Stimulated activated CD4-positive, alpha-beta T cell treated with anti-CD3 and anti-CD28 coated beads, Interleukin-2, amount 100 ng/mL, for 48 hours (primary cell): Measurements from ENCODE around the gene SULT1A1.
"Not testable (repeated sequence)": the region's sequence is repeated elsewhere in the genome, so short reads cannot be mapped to it uniquely, and the experiment has no call there.

ENCODE experiments used
- DNase-seq, 2 donors: peaks; one replicate each; pipeline ENCODE4 v3.0.0-alpha.2; 2020

Gene SULT1A1

DNA sequence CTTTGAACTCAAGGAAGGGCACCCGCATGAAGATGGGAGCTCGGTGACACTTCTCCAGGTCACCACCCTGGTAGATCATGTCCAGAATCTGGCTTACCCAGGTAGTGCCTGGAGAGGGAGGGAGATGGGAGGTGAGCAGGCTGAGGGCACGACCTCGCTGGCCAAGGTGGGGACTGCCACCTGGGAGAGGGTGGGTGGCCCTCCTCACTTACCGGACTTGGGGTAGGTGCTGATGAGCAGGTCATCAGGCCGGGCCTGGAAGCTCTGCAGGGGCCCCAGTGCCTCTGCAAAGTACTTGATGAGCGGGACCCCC is 1.4 kb downstream of the SULT1A1 start:
- DNase-seq: not testable (repeated sequence)

DNA sequence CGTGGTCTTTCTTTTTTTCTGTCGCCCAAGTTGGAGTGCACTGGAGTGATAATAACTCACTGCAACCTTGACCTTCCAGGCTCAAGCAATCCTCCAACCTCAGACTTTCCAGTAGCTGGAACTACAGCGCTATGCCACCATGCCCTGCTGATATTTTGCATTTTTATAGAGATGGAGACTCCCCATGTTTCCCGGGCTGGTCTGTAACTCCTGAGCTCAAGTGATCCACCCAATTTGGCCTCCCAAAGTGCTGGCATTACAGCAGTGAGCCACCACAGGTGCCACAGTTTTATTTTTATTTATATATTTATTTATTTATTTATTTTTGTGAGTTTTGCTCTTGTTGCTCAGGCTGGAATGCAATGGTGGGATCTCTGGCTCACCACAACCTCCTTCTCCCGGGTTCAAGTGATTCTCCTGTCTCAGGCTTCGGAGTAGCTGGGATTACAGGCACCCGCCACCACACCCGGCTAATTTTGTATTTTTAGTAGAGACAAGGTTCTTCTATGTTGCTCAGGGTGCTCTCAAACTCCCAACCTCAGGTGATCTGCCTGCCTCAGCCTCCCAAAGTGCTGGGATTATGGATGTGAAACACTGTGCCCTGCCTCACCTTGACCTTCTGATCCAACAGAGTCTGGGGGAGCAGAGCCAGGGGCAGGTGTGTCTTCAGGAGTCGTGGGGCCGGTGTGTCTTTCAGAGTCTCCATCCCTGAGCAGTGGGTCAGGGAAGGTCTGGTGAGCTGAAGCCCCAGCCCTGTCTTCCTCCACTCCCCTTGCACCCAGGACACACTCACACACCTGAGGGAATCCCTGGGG is 2.0 kb downstream of the SULT1A1 start:
- DNase-seq: not testable (repeated sequence)

DNA sequence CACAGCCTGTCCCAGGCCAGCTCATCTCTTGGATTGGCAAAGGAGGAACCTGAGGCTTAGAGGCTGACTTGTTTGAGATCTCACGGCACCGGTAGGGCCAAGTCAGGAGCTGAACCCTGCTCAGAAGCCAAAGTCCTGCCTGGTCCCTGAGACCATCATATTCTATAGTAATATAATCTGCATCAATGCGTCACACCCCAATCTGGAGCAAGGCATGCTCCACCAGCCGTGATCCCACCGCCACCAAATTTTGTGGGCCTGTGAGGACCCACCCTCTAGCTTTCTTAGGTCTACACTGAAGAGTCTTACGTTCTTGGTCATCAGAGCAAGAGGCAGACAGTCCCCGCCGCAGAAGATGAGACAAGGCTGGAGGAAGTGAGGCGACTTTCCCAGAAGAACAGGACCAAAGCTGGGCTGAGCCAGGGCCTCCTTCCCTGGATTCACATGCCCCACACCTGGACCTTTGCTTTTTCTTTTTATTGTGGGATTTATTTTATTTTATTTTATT is 2.7 kb downstream of the SULT1A1 start:
- no peak for DNase-seq

DNA sequence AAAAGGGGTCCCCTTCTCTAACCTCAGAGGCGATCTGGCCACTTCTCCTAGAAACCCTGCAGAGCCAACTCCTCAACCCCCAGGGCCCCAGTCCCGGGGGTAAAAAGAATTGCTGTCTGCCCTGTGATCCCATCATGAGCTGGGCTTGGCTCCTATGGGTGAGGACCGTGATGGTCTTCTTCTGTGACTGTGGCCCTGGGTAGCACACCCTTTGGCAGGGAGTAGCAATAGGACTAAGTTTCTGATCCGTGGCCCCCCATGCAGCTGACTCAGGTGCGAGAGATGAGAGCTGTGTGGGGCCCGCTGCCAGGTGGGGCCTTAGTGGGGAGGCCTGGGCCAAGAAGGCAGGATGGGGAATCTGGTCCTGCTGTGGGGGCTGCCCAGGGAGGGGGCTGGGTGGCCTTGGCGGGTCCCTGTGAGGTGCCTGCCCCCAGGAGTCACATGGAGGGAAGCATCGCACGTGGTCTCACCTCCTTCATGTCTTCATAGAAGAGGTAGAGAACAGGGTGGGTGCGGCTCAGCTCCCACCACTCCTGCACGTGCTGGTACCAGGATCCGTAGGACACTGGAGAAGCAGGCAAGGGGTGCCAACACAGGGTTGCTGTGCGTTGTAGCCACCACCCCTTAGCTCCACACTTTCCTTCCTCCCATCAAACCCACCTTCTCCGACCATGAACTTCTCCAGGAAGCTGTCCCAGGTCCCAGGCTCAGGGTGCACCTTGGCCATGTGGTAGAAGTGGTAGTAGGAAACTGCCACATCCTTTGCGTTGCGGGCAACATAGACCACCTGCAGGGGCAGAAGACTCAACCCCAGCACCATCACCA is 3.3 kb downstream of the SULT1A1 start:
- DNase-seq: no peak

DNA sequence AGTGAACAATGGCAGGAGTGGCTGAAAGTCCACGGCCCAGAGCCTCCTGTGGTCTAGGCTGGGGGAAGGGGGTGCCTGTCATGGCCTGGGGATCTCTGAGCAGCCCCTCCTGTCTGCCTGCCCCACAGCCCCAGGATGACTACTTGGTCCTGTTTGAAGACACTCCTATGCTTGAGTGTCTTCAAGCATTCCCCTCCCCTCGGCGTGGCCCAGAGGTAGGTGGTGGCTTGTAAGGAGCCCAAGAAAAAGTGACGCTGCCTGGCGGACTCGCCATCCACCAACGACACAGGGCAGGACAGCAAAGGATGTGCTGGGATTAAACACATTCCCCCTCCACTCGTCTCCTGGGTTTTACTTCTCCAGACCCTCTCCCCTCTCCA is 5.7 kb downstream of the SULT1A1 start:
- DNase-seq: no peak

DNA sequence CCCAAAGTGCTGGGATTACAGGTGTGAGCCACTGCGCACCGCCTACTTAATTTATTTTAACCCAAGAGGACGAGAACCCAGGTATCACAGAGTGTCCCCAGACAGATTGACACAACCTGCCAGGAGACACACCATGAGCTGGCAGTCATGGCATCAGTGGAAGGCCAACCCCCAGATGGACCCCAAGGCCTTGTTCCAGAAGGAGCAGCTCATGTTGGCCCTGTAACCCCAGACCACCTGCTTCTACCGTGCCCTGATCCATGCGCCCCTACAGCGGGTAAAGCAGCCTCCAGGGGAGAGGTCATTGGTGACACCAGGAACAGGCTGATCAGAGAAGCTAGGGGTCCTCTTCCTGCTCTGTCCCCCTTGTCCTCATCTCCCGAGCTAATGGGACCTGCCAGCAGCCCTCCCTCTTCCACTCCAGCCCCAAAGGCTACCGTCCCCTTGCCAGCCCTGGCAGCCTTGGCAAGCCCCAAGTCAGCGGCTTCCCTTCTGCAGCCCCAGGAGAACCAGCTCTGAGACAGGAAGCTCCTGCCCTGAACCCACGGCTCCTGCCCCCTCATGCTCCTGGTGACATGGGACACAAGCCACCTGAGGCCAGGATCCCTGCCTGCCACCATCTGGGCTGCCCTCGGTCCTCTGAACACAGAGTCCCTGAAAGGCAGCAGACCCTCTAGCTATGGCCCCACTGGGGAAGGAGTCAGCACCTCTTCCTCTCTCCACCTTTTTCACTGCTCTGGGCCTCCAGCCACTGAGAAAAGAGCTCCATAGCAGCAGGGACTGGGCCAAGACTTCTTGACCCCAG is 6.3 kb downstream of the SULT1A1 start:
- DNase-seq: no peak

DNA sequence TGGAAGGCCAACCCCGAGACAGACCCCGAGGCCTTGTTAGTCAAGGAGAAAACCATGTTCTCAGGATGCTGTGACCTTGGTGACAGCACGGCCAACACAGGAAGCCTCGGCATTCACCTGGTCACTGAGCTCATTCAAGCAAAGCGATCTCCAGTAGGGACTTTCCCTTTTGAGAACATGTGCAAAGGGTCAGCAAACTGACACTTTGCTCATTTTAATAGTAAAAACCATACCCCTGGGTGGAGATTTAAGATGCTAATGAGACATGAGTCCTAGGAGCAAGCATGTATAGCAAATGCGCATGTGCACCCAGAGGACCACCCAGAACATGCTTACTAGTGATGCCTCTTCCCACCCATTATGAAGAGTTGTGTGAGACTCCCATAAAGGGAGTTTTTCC is 7.3 kb downstream of the SULT1A1 start:
- DNase-seq: no peak

DNA sequence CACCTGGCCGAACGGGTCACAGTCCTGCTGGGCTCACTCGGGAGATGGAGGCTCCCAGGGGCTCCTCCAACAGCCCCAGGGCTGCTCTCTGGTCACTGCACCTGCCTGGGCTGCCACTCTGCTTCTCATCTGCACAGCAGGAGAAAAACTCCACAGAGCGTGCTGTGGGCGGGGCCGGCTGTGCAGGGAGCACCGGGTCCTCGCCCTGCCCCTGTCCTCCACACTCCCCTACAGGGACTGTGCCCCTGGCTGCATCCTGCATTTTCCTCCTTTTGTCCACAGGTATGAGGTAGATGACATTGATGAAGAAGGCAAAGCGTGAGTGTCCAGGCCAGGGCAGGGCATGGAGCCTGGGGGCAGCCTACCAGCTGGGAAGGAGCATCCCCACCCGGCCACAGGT is 7.8 kb downstream of the SULT1A1 start:
- DNase-seq: not testable (repeated sequence)

DNA sequence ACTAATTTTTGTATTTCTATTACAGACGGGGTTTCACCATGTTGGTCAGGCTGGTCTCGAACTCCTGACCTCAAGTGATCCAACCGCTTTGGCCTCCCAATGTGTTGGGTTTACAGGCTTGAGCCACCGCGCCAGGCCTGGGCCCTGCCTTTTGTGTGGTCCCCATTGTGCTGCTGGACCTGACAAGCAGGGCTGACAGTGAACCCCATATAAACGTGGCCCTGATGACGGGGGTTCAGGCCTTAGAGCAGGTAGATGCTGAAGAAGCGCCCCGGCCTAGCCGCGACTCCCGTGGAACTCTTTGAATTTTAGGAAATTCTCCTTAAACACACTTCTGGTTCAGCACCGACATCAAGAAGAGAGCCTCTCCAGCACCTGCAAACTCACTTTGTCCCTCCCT is 8.3 kb downstream of the SULT1A1 start:
- not testable (repeated sequence) for DNase-seq

DNA sequence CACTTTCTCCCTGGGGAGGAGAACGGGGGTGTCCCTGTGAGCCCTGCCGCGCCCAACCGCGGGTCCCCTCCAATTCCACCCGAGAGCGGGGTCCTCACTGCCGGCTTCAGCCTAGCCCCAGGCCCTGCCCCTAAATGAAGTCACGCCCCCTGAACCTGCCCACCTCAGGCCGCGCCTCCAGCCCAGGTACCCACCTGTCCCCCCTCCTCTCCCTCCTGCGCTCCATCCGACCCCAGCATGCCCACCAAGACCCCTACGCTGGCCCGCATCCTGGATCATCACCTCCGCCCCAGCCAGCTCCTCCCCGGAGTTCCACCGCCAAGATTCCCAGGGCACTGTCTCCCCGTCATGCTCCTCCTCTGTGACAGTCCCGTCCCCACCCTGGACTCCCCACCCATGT is 8.9 kb downstream of the SULT1A1 start:
- not testable (repeated sequence) for DNase-seq

DNA sequence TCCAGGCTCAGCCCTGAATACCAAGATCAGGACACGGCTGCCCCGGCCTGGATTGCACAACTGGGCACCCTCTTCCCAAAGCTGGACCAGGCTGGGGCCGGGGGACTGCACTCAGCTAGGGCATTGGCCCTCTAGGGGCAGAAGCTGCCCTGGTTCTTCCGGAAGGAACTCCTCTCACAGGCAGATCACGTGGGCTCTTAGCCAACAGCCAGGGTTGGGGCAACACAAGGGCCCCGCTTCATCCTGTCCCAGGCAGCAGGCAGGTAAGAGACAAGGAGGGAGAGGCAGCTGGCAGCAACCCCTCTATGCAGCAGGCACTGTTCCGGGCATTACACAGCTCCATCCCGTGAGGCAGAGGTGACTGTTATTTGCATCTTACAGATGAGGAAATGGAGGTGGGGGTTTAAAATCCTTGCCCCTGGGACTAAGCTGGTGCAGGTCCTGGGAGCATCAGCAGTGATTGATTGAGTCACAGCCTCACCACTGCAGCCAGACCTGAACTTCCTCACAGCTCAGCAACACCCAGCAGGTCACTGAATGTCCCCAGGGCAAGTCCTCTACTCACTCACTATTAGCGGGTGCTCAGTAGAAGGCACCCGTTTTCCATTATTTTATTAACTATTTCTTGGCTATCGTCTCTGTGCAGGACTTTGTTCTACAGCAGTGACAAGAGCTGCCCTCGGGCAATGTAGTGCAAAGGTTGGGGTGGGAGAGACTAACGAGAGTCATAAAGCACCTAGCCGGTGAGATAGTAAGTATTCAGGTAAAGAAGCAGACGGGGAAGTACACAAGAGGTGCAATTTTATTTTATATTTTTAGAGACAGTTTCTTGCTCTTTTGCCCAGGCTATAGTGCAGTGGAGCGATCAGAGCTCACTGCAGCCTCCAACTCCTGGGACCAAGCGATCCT is 10.2 kb downstream of the SULT1A1 start:
- not testable (repeated sequence) for DNase-seq

DNA sequence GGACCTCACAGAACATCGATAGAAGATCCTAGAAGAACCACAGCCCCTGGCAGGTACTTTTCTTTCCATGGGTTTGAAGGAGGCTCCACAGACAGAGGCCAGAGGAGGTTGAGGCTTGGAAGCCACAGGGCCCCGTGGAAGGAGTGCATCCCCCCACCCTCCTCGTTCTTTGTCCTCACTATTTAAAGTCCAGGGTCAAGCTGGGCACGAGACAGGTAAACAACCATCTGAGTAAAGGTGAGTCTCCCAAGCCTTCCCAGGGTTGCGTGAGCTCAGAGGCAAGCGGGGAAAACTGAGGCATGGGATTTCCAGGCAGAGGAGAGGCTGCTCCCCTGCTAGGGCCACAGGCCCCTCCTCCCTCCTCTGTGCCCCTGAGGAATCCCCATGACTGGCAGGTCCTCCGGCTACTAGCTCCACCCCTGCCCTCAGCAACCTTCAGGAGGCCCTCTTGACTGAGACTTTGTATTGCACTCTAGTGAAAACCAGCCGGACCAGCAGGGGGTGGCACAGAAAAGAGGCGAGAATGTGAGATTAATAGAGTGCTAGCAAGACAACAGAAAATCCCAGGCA is 12.1 kb downstream of the SULT1A1 start:
- DNase-seq: no peak

DNA sequence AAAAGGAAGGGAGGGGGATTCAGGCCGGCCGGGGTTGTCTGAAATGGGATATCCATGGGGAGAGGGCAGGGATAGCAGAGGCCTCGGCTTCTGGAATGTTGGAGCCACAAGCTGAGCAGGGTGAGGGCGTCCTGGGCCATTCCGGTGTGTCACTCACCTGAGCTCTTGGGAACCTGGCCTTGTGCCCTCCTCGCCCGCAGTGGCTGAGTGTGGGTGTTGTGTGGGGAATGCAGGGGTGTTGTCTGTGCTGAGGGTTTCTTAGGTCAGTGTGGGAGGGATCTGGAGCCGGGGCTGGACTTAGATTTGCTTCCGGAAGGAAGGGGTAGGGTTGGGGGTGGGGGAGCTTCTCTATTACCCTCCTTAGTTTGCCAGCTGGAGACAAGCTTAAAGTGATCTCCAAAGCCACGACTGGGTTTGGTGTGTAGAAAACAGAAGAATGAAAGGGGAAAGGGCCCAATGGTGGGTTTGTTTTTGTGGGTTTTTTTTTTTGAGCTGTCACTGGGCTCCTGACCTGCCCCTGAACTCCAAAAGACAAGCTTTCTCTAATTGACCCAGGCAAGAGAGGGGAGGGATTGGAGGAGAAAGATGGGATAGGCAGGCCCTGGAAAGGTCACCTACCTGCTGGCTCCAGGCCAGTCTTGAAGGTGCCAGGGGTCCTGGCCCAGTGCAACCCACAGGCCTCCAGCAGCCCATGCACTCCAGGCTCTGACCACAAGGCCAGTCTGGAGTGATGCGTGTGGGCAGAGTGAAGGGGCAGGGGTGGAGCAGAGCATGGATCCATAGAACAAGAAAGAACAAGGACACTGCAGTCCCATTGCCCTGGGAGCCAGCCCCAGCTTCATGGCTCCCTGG is 12.8 kb downstream of the SULT1A1 start, which contains the start of gene SULT1A2:
Gene SULT1A2, minus strand, starts transcription at position 211 of the 852 bp plus-strand sequence. CDS start 1,120 bp downstream, outside the sequence.
- no peak for DNase-seq

DNA sequence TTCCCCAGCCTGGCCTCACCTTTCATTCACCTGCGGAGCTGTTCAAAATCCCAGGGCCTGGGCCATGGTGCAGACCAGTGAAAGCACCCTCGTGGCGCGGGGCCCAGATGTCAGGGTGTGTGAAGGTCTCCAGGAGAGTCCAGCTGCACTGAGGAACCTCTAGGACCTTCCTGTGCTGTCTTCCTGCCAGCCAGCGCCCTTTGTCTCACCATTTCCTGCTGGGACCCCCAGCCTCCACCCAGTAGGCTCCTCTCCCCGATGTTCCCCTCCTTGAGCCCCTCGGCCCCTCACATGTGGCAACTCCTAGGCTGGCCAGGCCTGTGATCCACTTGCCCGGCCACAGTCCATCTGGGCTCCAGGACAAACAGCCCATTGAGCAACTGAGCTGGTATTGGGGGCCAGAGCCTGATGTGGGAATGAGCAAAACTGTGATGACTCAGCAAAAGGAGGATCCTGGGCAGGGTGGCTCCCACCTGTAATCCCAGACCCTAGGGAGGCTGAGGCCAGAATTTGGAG is 13.7 kb downstream of the SULT1A1 start:
- no peak for DNase-seq

DNA sequence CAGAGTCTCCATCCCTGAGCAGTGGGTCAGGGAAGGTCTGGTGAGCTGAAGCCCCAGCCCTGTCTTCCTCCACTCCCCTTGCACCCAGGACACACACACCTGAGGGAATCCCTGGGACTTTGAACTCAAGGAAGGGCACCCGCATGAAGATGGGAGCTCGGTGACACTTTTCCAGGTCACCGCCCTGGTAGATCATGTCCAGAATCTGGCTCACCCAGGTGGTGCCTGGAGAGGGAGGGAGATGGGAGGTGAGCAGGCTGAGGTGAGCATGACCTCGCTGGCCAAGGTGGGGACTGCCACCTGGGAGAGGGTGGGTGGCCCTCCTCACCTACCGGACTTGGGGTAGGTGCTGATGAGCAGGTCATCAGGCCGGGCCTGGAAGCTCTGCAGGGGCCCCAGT is 14.4 kb downstream of the SULT1A1 start:
- not testable (repeated sequence) for DNase-seq

DNA sequence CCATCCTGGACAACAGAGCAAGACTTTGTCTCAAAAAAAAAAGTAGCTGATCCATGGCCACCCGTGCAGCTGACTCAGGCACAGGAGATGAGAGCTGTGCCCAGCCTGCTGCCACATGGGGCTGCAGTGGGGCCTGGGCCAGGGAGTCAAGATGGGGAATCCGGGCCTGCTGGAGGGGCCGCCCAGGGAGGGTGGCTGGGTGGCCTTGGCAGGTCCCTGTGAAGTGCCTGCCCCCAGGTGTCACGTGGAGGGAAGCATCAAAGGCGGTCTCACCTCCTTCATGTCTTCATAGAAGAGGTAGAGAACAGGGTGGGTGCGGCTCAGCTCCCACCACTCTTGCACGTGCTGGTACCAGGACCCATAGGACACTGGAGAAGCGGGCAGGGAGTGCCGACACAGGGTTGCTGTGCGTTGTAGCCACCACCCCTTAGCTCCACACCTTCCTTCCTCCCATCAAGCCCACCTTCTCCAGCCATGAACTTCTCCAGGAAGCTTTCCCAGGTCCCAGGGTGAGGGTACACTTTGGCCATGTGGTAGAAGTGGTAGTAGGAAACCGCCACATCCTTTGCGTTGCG is 16.8 kb downstream of the SULT1A1 start:
- DNase-seq: no peak

DNA sequence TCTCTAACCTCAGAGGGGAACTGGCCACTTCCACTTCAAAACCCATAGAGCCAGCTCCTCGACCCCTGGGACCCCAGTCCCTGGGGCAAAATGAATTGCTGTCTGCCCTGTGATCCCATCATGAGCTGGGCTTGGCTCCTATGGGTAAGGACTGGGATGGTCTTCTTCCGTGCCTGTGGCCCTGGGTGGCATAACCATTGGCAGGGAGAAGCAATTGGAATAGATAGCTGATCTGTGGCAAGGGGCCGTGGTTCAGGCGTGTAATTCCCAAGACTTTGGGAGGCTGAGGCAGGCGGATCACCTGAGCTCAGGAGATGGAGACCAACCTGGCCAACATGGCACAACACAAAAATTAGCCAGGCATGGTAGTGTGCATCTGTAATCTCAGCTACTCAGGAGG is 17.3 kb downstream of the SULT1A1 start:
- no peak for DNase-seq

DNA sequence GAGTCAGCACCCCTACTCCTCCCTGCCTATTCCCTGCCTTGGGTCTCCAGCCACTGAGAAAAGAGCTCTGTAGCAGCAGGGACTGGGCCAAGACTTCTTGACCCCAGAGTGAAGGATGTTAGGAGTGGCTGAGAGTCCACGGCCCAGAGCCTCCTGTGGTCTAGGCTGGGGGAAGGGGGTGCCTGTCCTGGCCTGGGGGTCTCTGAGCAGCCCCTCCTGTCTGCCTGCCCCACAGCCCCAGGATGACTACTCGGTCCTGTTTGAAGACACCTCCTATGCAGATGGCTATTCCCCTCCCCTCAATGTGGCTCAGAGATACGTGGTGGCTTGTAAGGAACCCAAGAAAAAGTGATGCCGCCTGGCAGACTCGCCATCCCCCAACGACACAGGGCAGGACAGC is 18.5 kb downstream of the SULT1A1 start:
- no peak for DNase-seq

DNA sequence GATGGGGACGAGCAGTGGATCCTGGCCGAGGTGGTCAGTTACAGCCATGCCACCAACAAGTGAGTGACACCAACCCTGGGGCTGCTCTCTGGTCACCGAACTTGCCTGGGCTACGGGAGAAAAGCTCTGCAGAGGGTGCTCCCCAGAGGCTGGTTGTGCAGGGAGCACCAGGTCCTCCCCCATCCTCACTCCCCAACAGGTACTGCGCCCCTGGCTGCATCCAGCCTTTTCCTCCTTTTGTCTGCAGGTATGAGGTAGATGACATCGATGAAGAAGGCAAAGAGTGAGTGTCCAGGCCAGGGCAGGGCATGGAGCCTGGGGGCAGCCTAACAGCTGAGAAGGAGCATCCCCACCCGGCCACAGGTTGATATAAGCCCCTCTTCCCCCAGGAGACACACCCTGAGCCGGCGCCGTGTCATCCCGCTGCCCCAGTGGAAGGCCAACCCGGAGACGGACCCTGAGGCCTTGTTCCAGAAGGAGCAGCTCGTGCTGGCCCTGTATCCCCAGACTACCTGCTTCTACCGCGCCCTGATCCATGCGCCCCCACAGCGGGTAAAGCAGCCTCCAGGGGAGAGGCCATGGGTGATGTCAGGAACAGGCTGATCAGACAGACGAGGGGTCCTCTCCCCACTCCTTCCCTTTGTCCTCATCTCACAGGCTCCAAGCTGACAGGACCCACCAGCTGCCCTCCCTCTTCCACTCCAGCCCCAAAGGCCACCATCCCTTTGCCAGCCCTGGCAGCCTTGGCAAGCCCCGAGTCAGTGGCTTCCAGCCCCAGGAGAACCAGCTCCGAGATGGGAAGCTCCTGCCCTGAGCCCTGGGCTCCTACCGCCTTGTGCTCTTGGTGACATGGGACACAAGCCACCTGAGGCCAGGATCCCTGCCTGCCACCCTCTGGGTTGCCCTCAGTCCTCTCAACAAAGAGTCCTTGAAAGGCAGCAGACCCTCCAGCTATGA is 19.2 kb downstream of the SULT1A1 start:
- DNase-seq: no peak
